Aortic smooth muscle cell (primary cell): ENCODE results near the gene EXOC5. TPM values are rescaled to one million over a fixed set of nuclear protein-coding genes. Genes with fewer than 3 reads are reported as not detected.

Source experiments
- total RNA-seq: library from RNA; depleted of rRNA; stranded (reverse); fragments of >200 nt; gene quantifications from 2 replicates; pipeline ENCODE4 v1.2.3, GENCODE V29; 2014

EXOC5 gene
- 44.3 and 51.2 TPM in 2 replicates for total RNA-seq

GRCh38 chr14:57268161-57269069 is at the start of gene EXOC5, which contains the start of gene AP5M1:
Gene EXOC5, minus strand, starts transcription at chr14:57268905. Its CDS starts 257 bp downstream, at chr14:57268648.
Gene AP5M1, plus strand, starts transcription at chr14:57268971. Its CDS starts 344 bp downstream, at chr14:57269315.

Other genes with a start within 250 kb of the EXOC5 start
- 19.3 and 25.7 TPM in 2 replicates for gene AP5M1, start 66 bp upstream of the EXOC5 start, total RNA-seq
- gene NAA30, start 121.7 kb upstream of the EXOC5 start, total RNA-seq: 11.9 and 16.7 TPM in 2 replicates
- gene CCDC198, start 225.0 kb upstream of the EXOC5 start, total RNA-seq: under 0.01 and 0.53 TPM in 2 replicates